Measurements from ENCODE around the gene KISS1.

DNA sequence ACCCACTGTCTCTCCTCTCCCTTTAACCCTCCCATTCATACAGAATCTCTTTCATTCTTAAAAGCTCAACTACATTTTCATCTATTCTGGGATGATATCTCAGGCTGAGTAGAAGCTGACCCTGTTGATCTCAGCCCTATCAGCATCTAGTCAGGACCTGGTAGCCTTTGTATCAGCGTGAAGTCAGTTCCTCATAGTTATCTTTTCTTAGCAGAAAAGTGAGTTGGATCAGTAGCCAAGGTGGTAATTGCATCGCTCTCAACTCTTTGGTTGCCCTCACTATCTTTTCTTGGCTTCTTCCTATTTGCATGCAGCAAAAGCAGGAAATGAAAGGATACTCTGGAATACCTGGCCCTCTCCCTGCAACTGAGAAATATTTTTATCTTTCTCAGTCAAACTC lies 31.1 kb upstream of the KISS1 start:
- TF ChIP-seq, protein P1, sequence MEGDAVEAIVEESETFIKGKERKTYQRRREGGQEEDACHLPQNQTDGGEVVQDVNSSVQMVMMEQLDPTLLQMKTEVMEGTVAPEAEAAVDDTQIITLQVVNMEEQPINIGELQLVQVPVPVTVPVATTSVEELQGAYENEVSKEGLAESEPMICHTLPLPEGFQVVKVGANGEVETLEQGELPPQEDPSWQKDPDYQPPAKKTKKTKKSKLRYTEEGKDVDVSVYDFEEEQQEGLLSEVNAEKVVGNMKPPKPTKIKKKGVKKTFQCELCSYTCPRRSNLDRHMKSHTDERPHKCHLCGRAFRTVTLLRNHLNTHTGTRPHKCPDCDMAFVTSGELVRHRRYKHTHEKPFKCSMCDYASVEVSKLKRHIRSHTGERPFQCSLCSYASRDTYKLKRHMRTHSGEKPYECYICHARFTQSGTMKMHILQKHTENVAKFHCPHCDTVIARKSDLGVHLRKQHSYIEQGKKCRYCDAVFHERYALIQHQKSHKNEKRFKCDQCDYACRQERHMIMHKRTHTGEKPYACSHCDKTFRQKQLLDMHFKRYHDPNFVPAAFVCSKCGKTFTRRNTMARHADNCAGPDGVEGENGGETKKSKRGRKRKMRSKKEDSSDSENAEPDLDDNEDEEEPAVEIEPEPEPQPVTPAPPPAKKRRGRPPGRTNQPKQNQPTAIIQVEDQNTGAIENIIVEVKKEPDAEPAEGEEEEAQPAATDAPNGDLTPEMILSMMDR (IDR thresholded peaks at IDR 0.05; ENCODE audit: poor library complexity, severe bottlenecking) = no peak
- no peak for TF ChIP-seq POLR2AphosphoS5 (IDR thresholded peaks at IDR 0.05)
- no peak for TF ChIP-seq EP300 (conservative IDR thresholded peaks at IDR 0.05; ENCODE audit: poor library complexity, severe bottlenecking)

Data from neural cell (in vitro differentiated cells).